Muscle layer of colon (tissue), 2 donors: ENCODE data around the gene RC3H1.

Experiments used
- H3K27ac ChIP-seq: one replicate; pipeline ENCODE4 v1.7.0; 2013; ENCODE audit warnings: low read depth, mild to moderate bottlenecking, low read length, moderate library complexity
- H3K27me3 ChIP-seq, 2 donors: one replicate each; pipeline ENCODE4 v1.7.0; 2013; ENCODE audit warnings: low read length in 2 of 2, mild to moderate bottlenecking in 2 of 2; ENCODE audit not compliant: insufficient read depth in 2 of 2, control insufficient read depth in 1 of 2
- H3K36me3 ChIP-seq: one replicate; pipeline ENCODE4 v1.7.0; 2013; ENCODE audit warnings: mild to moderate bottlenecking, low read length; ENCODE audit not compliant: insufficient read depth
- H3K4me1 ChIP-seq: one replicate; pipeline ENCODE4 v1.7.0; 2013; ENCODE audit warnings: mild to moderate bottlenecking, low read length; ENCODE audit not compliant: insufficient read depth
- H3K4me3 ChIP-seq, 2 donors: one replicate each; pipeline ENCODE4 v1.7.0; 2013; ENCODE audit warnings: low read length in 2 of 2, low read depth in 1 of 2, mild to moderate bottlenecking in 1 of 2, moderate library complexity in 1 of 2
- H3K9ac ChIP-seq: one replicate; pipeline ENCODE4 v1.7.0; 2013; ENCODE audit warnings: low read length
- H3K9me3 ChIP-seq: one replicate; pipeline ENCODE4 v1.7.0; 2013; ENCODE audit warnings: mild to moderate bottlenecking, low read length
- donor health status: abdominal sarcoma.
- donor health status: Adenocarcinoma of cecum.

The RC3H1 gene

DNA sequence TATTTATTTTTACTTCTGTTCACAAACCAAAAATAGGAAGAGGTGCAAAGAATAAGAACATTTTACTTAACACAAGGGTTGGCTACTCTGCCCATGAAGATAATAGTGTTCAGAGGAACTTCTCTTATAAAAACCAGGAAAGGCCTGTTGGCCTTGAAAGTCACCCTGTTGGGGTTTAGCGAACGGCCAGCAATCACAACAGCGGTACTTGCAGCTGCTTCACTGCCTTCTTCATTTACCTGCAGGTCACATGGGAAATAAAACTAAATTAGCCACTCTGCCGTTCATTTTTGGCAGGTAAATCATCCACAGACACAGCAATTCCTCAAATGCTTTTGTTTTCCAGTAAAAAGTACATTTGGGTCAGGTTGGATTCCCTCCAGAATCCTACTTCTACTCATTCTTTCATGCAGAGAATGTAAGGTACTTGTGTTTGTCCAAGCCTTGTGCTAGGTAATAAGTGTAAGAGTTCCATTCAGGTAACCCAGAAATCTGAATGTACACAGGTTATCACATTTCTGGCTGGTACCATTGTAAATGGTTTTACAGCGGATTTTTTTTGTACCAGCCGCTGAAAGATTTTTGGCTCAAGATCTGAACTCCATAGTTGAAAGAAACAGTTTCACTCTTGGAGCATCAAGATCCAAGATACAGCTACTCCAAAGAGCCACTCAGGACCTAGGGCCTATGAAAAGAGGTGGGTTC is 118.2 kb downstream of the RC3H1 start:
- H3K9ac ChIP-seq = no peak overlapping the region
- H3K4me1 ChIP-seq = no peaks in the 10 kb centered on the region
- no peaks in the 10 kb centered on the region for H3K36me3 ChIP-seq
- H3K27me3 ChIP-seq = no peaks in the 10 kb centered on the region
- H3K9me3 ChIP-seq = no peaks in the 10 kb centered on the region
- H3K4me3 ChIP-seq = no peak overlapping the region
- H3K27ac ChIP-seq = no peak overlapping the region

DNA sequence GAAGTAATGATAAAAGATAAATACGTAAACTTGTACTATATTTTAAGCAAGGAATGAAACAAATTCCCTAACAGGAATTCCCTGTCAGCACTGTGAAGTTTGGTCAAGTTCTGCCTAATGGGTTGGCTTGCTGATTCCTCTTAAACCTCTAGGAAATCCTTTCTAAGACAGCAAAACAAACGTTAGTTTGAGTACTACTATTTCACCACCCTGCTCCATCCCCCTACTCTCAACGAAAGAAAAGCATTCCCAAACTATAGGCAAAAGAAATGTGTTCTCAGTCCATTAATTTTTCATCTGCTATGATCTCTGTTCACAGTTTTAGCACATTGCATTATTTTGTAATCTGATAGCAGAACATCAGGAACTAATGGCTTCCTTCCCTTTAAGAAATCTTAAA is 121.2 kb downstream of the RC3H1 start:
- Histone ChIP-seq H3K9ac (no peak overlapping the region), H3K9me3 (no peaks in the 10 kb centered on the region), H3K4me1 (no peaks in the 10 kb centered on the region), H3K27me3 (no peaks in the 10 kb centered on the region), H3K27ac (no peak overlapping the region), H3K4me3 (no peak overlapping the region), H3K36me3 (no peaks in the 10 kb centered on the region)

DNA sequence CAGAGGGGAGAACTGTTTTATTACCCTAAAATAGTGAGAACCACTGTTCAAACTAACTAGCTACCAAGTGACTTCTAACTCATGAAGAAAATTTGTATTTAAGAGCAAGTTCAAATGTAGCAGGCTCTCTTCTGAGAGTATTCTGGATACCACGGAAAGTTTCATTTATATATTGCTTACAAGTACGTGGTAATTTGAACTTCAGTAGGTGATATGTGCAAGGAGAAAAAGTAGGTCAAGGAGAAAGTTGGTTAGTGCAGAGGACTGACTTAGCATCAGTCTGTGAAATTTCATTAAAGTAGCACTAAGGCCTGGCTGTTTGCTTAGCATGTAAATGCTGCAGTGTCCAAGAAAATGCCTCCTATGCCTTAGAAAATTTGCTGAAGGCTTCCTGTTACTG is 121.7 kb downstream of the RC3H1 start:
- Histone ChIP-seq H3K9me3 (no peaks in the 10 kb centered on the region), H3K4me1 (no peaks in the 10 kb centered on the region), H3K27me3 (no peaks in the 10 kb centered on the region), H3K36me3 (no peaks in the 10 kb centered on the region), H3K9ac (no peak overlapping the region), H3K4me3 (no peak overlapping the region), H3K27ac (no peak overlapping the region)

DNA sequence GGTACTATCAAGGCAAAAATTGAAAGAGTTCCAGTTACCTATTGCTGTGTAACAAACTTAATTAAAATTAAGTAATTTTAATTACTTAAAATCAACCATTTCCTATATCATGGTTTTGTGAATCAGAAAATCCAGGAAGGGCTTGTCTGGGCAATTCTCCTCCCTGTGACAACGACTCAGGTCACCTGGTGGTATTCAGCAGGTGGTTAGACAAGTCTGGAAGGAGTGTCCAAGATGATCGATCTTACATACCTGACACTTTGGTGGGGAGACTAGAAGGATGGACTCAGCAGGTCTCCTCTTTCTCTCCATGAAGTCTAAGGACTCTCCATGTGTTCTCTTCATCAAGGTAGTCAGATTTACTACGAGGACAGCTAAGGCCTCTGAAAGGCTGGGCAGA is 128.0 kb downstream of the RC3H1 start:
- Histone ChIP-seq H3K36me3 (no peaks in the 10 kb centered on the region), H3K27ac (no peak overlapping the region), H3K9ac (no peak overlapping the region), H3K4me3 (no peak overlapping the region), H3K4me1 (no peaks in the 10 kb centered on the region), H3K9me3 (no peaks in the 10 kb centered on the region), H3K27me3 (no peaks in the 10 kb centered on the region)

DNA sequence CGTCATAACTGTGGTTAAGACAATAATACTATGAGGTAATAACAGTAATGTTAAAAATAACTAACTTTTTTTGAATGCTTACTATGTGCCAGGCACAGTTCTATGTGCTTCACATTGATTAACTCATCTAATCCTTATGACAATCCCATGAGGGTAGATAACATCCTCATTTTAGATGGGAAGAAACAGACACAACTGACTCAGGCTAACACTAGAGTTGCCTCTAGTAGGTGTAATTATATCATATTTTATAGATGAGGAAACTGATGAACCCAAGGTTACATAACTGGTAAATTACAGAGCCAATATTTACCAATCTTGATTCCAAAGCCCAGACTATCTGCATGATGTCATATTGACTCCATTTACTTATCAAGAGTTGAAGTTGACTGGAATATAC is 128.5 kb downstream of the RC3H1 start:
- no peak overlapping the region for H3K4me3 ChIP-seq
- no peaks in the 10 kb centered on the region for H3K36me3 ChIP-seq
- H3K4me1 ChIP-seq = no peaks in the 10 kb centered on the region
- H3K27me3 ChIP-seq = no peaks in the 10 kb centered on the region
- H3K9ac ChIP-seq = no peak overlapping the region
- H3K9me3 ChIP-seq = no peaks in the 10 kb centered on the region
- no peak overlapping the region for H3K27ac ChIP-seq

DNA sequence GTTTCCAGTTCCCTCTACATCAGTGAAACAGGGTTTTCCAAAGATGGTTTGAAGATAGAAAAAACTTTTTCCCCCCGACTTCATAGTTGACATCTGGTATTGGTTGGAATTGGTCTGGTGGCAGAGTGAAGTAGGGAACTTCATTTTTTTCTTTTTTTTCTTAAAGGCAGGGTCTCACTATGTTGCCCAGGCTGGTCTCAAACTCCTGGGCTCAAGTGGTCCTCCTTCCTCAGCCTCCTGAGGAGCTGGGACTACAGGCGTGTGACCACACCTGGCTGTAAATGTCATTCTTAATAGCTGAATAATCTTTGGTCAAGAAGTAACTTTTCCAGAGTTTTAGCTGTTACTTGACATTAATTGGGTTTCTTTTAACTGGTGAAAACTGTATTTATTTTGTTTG is 132.3 kb downstream of the RC3H1 start:
- Histone ChIP-seq H3K27me3 (no peaks in the 10 kb centered on the region), H3K36me3 (peaks cover 17% of the 10 kb centered on the region), H3K9me3 (no peaks in the 10 kb centered on the region), H3K4me1 (no peaks in the 10 kb centered on the region), H3K4me3 (no peak overlapping the region), H3K27ac (no peak overlapping the region), H3K9ac (no peak overlapping the region)

DNA sequence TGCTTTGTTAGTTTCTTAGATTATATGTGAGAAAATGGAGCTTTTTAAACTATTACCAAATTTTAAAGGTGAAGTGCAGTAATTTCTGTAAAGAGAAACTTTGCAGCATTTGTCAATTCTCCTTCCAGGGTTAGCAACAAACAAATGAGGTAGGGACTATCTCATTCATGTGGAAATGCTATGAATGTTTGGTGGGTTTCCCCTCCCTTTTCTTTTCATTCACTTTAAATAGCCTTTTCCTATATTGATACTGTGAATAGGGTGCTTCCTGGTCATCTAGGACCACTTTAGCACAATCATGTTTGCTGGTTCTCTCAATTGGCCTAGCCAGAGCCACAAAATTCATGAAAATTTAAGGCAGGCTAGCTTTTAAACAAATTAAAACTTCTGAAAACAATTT is 133.4 kb downstream of the RC3H1 start:
- no peaks in the 10 kb centered on the region for H3K4me1 ChIP-seq
- no peak overlapping the region for H3K4me3 ChIP-seq
- H3K36me3 ChIP-seq = peaks cover 17% of the 10 kb centered on the region
- H3K27ac ChIP-seq = no peak overlapping the region
- no peak overlapping the region for H3K9ac ChIP-seq
- H3K27me3 ChIP-seq = no peaks in the 10 kb centered on the region
- no peaks in the 10 kb centered on the region for H3K9me3 ChIP-seq

DNA sequence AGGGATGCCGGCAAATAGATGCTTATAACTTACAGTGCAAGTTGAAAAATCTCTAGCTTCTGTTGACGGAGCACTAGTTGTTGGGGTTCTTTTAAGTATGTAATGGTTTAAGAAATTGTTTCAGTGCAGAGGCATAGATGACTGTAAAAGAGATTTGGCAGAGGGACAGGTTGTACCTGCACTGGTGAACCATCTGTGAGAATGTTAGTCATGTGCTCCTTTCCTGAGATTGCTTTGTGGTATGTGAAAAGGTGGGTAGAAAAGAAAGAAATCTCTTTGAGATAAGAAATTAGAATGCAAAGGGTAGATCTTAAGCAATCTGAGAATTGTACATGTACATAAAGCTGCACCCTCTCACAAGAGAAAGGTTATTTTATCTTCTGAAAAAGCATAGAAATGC is 134.5 kb downstream of the RC3H1 start:
- Histone ChIP-seq H3K36me3 (peaks cover 17% of the 10 kb centered on the region), H3K4me1 (no peaks in the 10 kb centered on the region), H3K9ac (no peak overlapping the region), H3K27me3 (no peaks in the 10 kb centered on the region), H3K4me3 (no peak overlapping the region), H3K27ac (no peak overlapping the region), H3K9me3 (no peaks in the 10 kb centered on the region)

DNA sequence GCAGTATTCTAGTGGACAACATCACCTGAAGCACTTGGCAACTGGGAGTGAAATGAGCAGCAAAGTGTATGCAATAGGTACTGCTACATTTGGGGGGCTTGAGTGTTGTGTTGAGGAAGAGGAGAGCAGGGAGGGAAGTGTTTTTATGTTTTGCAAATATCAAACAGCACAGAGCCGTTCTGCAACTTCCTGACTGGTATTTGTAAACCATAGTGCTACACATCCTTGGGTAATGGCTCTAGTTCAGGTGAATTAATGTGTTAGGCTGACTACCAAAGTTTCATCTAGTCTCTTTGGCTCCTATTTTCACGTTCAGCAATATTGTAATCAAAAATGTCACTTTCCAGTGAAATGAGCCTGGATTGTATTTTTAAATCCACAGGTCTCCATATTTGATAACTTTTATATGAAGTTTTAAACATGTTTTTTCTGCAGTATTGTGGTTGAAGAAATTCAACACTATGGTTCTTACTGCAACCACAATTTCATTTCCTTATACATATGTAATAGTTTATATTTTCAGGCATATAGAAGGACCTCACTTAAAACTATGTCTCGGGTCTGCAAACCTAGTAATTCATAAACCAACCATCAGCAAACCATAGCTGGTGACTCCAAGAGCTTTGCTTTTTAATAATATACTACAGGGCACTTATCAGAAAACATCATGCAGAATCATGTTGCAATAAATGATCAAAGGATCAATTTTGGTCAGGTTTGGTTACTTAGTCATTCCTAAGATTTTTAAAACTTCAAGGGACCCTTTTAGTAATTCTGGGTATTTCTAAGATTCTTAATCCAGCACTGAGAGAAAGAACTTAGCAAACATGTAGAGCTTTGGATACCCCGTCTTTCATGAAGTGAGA is 135.2 kb downstream of the RC3H1 start:
- Histone ChIP-seq H3K27me3 (no peaks in the 10 kb centered on the region), H3K4me3 (no peak overlapping the region), H3K9me3 (no peaks in the 10 kb centered on the region), H3K4me1 (no peaks in the 10 kb centered on the region), H3K27ac (no peak overlapping the region), H3K36me3 (peaks cover 17% of the 10 kb centered on the region), H3K9ac (no peak overlapping the region)

DNA sequence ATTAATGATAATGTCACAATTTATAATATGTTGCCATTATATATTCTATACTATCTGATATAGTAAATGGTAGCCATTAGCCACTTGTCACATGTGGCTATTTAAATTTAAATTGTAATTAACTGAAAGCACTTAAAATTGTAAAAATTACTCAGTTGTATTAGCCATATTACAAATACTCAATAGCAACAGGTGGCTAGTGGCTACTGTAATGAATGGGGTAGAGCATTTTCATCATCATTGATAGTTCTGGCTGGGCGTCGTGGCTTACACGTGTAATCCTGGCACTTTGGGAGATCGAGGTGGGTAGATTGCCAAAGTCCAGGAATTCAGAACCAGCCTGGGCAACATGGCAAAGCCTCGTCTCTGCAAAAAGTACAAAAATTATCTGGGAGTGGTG is 137.5 kb downstream of the RC3H1 start:
- Histone ChIP-seq H3K4me3 (no peak overlapping the region), H3K36me3 (peaks cover 17% of the 10 kb centered on the region)

More for the DNA sequence above, 137.5 kb downstream of the RC3H1 start:
- Histone ChIP-seq H3K4me1 (no peaks in the 10 kb centered on the region), H3K9me3 (no peaks in the 10 kb centered on the region), H3K27me3 (no peaks in the 10 kb centered on the region), H3K27ac (no peak overlapping the region), H3K9ac (no peak overlapping the region)
